ENCODE results near the gene SMARCC2. TPM values are rescaled to one million over a fixed set of nuclear protein-coding genes. Genes with fewer than 3 reads are reported as not detected.

Gene SMARCC2
- total and polyA plus RNA-seq, 9 of the 15 experiments (the other 6 are each of a cell fraction or from before 2014, with no cell fraction given), result 11.9 to 86.0 (median 36.6) TPM

- TF ChIP-seq, protein P1, sequence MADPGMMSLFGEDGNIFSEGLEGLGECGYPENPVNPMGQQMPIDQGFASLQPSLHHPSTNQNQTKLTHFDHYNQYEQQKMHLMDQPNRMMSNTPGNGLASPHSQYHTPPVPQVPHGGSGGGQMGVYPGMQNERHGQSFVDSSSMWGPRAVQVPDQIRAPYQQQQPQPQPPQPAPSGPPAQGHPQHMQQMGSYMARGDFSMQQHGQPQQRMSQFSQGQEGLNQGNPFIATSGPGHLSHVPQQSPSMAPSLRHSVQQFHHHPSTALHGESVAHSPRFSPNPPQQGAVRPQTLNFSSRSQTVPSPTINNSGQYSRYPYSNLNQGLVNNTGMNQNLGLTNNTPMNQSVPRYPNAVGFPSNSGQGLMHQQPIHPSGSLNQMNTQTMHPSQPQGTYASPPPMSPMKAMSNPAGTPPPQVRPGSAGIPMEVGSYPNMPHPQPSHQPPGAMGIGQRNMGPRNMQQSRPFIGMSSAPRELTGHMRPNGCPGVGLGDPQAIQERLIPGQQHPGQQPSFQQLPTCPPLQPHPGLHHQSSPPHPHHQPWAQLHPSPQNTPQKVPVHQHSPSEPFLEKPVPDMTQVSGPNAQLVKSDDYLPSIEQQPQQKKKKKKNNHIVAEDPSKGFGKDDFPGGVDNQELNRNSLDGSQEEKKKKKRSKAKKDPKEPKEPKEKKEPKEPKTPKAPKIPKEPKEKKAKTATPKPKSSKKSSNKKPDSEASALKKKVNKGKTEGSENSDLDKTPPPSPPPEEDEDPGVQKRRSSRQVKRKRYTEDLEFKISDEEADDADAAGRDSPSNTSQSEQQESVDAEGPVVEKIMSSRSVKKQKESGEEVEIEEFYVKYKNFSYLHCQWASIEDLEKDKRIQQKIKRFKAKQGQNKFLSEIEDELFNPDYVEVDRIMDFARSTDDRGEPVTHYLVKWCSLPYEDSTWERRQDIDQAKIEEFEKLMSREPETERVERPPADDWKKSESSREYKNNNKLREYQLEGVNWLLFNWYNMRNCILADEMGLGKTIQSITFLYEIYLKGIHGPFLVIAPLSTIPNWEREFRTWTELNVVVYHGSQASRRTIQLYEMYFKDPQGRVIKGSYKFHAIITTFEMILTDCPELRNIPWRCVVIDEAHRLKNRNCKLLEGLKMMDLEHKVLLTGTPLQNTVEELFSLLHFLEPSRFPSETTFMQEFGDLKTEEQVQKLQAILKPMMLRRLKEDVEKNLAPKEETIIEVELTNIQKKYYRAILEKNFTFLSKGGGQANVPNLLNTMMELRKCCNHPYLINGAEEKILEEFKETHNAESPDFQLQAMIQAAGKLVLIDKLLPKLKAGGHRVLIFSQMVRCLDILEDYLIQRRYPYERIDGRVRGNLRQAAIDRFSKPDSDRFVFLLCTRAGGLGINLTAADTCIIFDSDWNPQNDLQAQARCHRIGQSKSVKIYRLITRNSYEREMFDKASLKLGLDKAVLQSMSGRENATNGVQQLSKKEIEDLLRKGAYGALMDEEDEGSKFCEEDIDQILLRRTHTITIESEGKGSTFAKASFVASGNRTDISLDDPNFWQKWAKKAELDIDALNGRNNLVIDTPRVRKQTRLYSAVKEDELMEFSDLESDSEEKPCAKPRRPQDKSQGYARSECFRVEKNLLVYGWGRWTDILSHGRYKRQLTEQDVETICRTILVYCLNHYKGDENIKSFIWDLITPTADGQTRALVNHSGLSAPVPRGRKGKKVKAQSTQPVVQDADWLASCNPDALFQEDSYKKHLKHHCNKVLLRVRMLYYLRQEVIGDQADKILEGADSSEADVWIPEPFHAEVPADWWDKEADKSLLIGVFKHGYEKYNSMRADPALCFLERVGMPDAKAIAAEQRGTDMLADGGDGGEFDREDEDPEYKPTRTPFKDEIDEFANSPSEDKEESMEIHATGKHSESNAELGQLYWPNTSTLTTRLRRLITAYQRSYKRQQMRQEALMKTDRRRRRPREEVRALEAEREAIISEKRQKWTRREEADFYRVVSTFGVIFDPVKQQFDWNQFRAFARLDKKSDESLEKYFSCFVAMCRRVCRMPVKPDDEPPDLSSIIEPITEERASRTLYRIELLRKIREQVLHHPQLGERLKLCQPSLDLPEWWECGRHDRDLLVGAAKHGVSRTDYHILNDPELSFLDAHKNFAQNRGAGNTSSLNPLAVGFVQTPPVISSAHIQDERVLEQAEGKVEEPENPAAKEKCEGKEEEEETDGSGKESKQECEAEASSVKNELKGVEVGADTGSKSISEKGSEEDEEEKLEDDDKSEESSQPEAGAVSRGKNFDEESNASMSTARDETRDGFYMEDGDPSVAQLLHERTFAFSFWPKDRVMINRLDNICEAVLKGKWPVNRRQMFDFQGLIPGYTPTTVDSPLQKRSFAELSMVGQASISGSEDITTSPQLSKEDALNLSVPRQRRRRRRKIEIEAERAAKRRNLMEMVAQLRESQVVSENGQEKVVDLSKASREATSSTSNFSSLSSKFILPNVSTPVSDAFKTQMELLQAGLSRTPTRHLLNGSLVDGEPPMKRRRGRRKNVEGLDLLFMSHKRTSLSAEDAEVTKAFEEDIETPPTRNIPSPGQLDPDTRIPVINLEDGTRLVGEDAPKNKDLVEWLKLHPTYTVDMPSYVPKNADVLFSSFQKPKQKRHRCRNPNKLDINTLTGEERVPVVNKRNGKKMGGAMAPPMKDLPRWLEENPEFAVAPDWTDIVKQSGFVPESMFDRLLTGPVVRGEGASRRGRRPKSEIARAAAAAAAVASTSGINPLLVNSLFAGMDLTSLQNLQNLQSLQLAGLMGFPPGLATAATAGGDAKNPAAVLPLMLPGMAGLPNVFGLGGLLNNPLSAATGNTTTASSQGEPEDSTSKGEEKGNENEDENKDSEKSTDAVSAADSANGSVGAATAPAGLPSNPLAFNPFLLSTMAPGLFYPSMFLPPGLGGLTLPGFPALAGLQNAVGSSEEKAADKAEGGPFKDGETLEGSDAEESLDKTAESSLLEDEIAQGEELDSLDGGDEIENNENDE (IDR thresholded peaks at IDR 0.05; ENCODE audit: low read depth, low read length), result no peak
- TF ChIP-seq RBM17 (IDR thresholded peaks at IDR 0.05; ENCODE audit: borderline replicate concordance, low read depth, low read length), result no peak
- no peak for TF ChIP-seq RBM39 (optimal IDR thresholded peaks at IDR 0.05; ENCODE audit: low read depth, low read length)
- TF ChIP-seq CEBPB (tag; IDR thresholded peaks at IDR 0.05), result no peak
- TF ChIP-seq, protein P2, sequence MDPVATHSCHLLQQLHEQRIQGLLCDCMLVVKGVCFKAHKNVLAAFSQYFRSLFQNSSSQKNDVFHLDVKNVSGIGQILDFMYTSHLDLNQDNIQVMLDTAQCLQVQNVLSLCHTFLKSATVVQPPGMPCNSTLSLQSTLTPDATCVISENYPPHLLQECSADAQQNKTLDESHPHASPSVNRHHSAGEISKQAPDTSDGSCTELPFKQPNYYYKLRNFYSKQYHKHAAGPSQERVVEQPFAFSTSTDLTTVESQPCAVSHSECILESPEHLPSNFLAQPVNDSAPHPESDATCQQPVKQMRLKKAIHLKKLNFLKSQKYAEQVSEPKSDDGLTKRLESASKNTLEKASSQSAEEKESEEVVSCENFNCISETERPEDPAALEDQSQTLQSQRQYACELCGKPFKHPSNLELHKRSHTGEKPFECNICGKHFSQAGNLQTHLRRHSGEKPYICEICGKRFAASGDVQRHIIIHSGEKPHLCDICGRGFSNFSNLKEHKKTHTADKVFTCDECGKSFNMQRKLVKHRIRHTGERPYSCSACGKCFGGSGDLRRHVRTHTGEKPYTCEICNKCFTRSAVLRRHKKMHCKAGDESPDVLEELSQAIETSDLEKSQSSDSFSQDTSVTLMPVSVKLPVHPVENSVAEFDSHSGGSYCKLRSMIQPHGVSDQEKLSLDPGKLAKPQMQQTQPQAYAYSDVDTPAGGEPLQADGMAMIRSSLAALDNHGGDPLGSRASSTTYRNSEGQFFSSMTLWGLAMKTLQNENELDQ (CRISPR knock-in tag; IDR thresholded peaks at IDR 0.05; ENCODE audit: borderline replicate concordance), result no peak
- TF ChIP-seq NFE2 (IDR thresholded peaks at IDR 0.05; ENCODE audit: low read depth), result 0 out of 2 replicates have a peak, but pooled peaks have one; percentile 7
- no peak for TF ChIP-seq HMGN3 (IDR thresholded peaks at IDR 0.05; ENCODE audit: borderline replicate concordance, extremely low read depth, insufficient read length, low read depth, low read length)
Observed at GRCh38 chr12:56151672-56152131, 37.6 kb downstream of the SMARCC2 start (continued).

Measured in K562 (cell line).